Cardiac fibroblast (primary cell): ENCODE data around the gene RNASEH1.

ENCODE experiments used
- DNase-seq, 2 donors: peaks; one replicate each; pipeline versions ENCODE4 v3.0.0 to v3.0.0-alpha.2; 2010; ENCODE audit warnings: low read depth in 2 of 2
- H3K4me3 ChIP-seq, 2 donors: replicated peaks in 1 of 2; 1 replicate in 1 of 2; 2 replicates in 1 of 2; pipeline ENCODE4 v1.5.1; 2011; ENCODE audit warnings: low read depth in 2 of 2, low read length in 2 of 2, mild to moderate bottlenecking in 2 of 2, moderate library complexity in 1 of 2
- CTCF ChIP-seq: IDR thresholded peaks from one replicate; pipeline ENCODE4 v1.5.1; 2011; ENCODE audit warnings: low read depth, mild to moderate bottlenecking, low read length, inconsistent platforms

RNASEH1 gene

GRCh38 chr2:3589086-3589485 is 31.0 kb upstream of the RNASEH1 start:
- DNase-seq: no peak
- H3K4me3 ChIP-seq: no peak overlapping the region
- TF ChIP-seq CTCF: no peak

- TF ChIP-seq CTCF: no peak
- H3K4me3 ChIP-seq: no peak overlapping the region
- no peak for DNase-seq
Measured at GRCh38 chr2:3588084-3588483, 30.0 kb upstream of the RNASEH1 start.

- TF ChIP-seq CTCF: no peak
- peak in 1 of 2 donors; percentile 61 for DNase-seq
- no peak overlapping the region for H3K4me3 ChIP-seq
Measured at GRCh38 chr2:3587432-3587831, 29.3 kb upstream of the RNASEH1 start.

GRCh38 chr2:3587021-3587420 is 28.9 kb upstream of the RNASEH1 start:
- no peak overlapping the region for H3K4me3 ChIP-seq
- DNase-seq: no peak
- TF ChIP-seq CTCF: no peak

GRCh38 chr2:3586220-3586619 is 28.1 kb upstream of the RNASEH1 start:
- no peak overlapping the region for H3K4me3 ChIP-seq
- no peak for DNase-seq
- no peak for TF ChIP-seq CTCF

GRCh38 chr2:3585261-3586109 is 27.4 kb upstream of the RNASEH1 start:
- no peak for TF ChIP-seq CTCF
- DNase-seq: peak; percentile 70 to 94

More at GRCh38 chr2:3585261-3586109, 27.4 kb upstream of the RNASEH1 start:
- peak overlapping the region in 1 of 2 donors; percentile 19 for H3K4me3 ChIP-seq
